Epithelial cell of alveolus of lung (primary cell): ENCODE results near the gene SUN3. TPM values are rescaled to one million over a fixed set of nuclear protein-coding genes. Genes with fewer than 3 reads are reported as not detected.

ENCODE experiments used
- total RNA-seq: library from RNA; depleted of rRNA; stranded (reverse); fragments of >200 nt; gene quantifications from 2 replicates; pipeline ENCODE4 v1.2.1, GENCODE V29; 2015

The SUN3 gene
- not detected in 2 replicates for total RNA-seq

GRCh38 chr7:48028938-48029337 is at the start of gene SUN3:
Gene SUN3 (minus strand): TSS chr7:48029107. CDS start chr7:48028938, 169 bp downstream.

GRCh38 chr7:48035301-48035966 is 6.5 kb upstream of the SUN3 start, which contains the start of gene C7orf57:
Gene C7orf57 (plus strand): TSS chr7:48035543. CDS start chr7:48036309, 766 bp downstream.

GRCh38 chr7:47979145-47979831 is 49.6 kb downstream of the SUN3 start, which contains the start of gene HUS1:
Gene HUS1 (minus strand): TSS chr7:47979615. CDS start chr7:47979519, 96 bp downstream.

GRCh38 chr7:47948141-47948790 is 80.6 kb downstream of the SUN3 start, which contains the start of gene PKD1L1:
Gene PKD1L1 (minus strand): TSS chr7:47948466. CDS start chr7:47948440, 26 bp downstream.

Other genes with a start within 250 kb of the SUN3 start
- under 0.01 TPM in 1 of 2 replicates, not detected in the other for gene PKD1L1, start 80.6 kb downstream of the SUN3 start, total RNA-seq
- 16.0 and 19.2 TPM in 2 replicates for gene HUS1, start 49.5 kb downstream of the SUN3 start, total RNA-seq
- gene C7orf57, start 6.4 kb upstream of the SUN3 start, total RNA-seq, result under 0.01 TPM in 1 of 2 replicates, not detected in the other
- gene UPP1, start 60.2 kb upstream of the SUN3 start, total RNA-seq, result 2.6 and 38.4 TPM in 2 replicates
- gene ABCA13, start 142.4 kb upstream of the SUN3 start, total RNA-seq, result under 0.01 and 0.08 TPM in 2 replicates